Parathyroid adenoma (tissue), 2 donors: ENCODE data around the gene ACTR3.

ENCODE experiments used
- H2AFZ ChIP-seq: fragments of 300-600 bp; sonication (generic); one replicate; pipeline ENCODE4 v1.7.0; 2017; ENCODE audit warnings: antibody characterized with exemption, mild to moderate bottlenecking
- H3K27ac ChIP-seq: fragments of 300-600 bp; sonication (generic); one replicate; pipeline ENCODE4 v1.7.0; 2017
- H3K27me3 ChIP-seq: fragments of 300-600 bp; sonication (generic); one replicate; pipeline ENCODE4 v1.7.0; 2017; ENCODE audit warnings: low read length; ENCODE audit not compliant: control insufficient read depth, insufficient read depth
- H3K36me3 ChIP-seq: fragments of 300-600 bp; sonication (generic); one replicate; pipeline ENCODE4 v1.7.0; 2017; ENCODE audit warnings: low read length; ENCODE audit not compliant: control insufficient read depth, insufficient read depth
- H3K4me1 ChIP-seq: fragments of 300-600 bp; sonication (generic); one replicate; pipeline ENCODE4 v1.7.0; 2017; ENCODE audit warnings: control low read depth
- H3K4me2 ChIP-seq: fragments of 300-600 bp; sonication (generic); one replicate; pipeline ENCODE4 v1.7.0; 2017; ENCODE audit warnings: low read length
- H3K4me3 ChIP-seq: fragments of 300-600 bp; sonication (generic); one replicate; pipeline ENCODE4 v1.7.0; 2017; ENCODE audit warnings: low read depth, low read length
- H3K79me2 ChIP-seq: fragments of 300-600 bp; sonication (generic); one replicate; pipeline ENCODE4 v1.7.0; 2017; ENCODE audit warnings: control low read depth
- H3K9ac ChIP-seq: fragments of 300-600 bp; sonication (generic); one replicate; pipeline ENCODE4 v1.7.0; 2017; ENCODE audit warnings: mild to moderate bottlenecking
- H3K9me3 ChIP-seq: fragments of 300-600 bp; sonication (generic); one replicate; pipeline ENCODE4 v1.7.0; 2017; ENCODE audit warnings: low read length; ENCODE audit not compliant: control insufficient read depth
- CTCF ChIP-seq: fragments of 300-600 bp; sonication (generic); IDR thresholded peaks from one replicate; pipeline ENCODE4 v1.7.0; 2017; ENCODE audit warnings: antibody characterized with exemption, mild to moderate bottlenecking
- donor health status: primary hyperparathyroidism.

Gene ACTR3

GRCh38 chr2:113910967-113911678 lies 21.2 kb downstream of the ACTR3 start:
- Histone ChIP-seq H3K79me2 (peaks cover 32% of the 10 kb centered on the region), H3K4me1 (no peaks in the 10 kb centered on the region), H3K9ac (no peak overlapping the region), H3K4me3 (no peak overlapping the region), H3K9me3 (no peaks in the 10 kb centered on the region), H3K4me2 (no peak overlapping the region), H2AFZ (no peak overlapping the region), H3K27me3 (no peaks in the 10 kb centered on the region), H3K27ac (no peak overlapping the region), H3K36me3 (no peaks in the 10 kb centered on the region)
- TF ChIP-seq CTCF = no peak

- Histone ChIP-seq H3K79me2 (peaks cover 23% of the 10 kb centered on the region), H3K9ac (no peak overlapping the region), H3K4me2 (no peak overlapping the region), H3K27me3 (no peaks in the 10 kb centered on the region), H2AFZ (no peak overlapping the region), H3K9me3 (no peaks in the 10 kb centered on the region), H3K36me3 (no peaks in the 10 kb centered on the region), H3K27ac (no peak overlapping the region), H3K4me3 (no peak overlapping the region), H3K4me1 (no peaks in the 10 kb centered on the region)
- no peak for TF ChIP-seq CTCF
Observed at GRCh38 chr2:113915082-113915819, 25.4 kb downstream of the ACTR3 start.

- no peaks in the 10 kb centered on the region for H3K27me3 ChIP-seq
- H3K36me3 ChIP-seq = no peaks in the 10 kb centered on the region
- no peak overlapping the region for H3K4me2 ChIP-seq
- H3K4me3 ChIP-seq = no peak overlapping the region
- H3K9me3 ChIP-seq = no peaks in the 10 kb centered on the region
- H2AFZ ChIP-seq = no peak overlapping the region
- H3K9ac ChIP-seq = no peak overlapping the region
- no peak for TF ChIP-seq CTCF
- peaks cover 32% of the 10 kb centered on the region for H3K79me2 ChIP-seq
- no peaks in the 10 kb centered on the region for H3K4me1 ChIP-seq
- H3K27ac ChIP-seq = no peak overlapping the region
Observed at GRCh38 chr2:113918229-113918628, 28.3 kb downstream of the ACTR3 start.

GRCh38 chr2:113920996-113921395 lies 31.1 kb downstream of the ACTR3 start:
- Histone ChIP-seq H3K79me2 (peaks cover 32% of the 10 kb centered on the region), H3K9ac (no peak overlapping the region), H3K27me3 (no peaks in the 10 kb centered on the region), H3K4me2 (no peak overlapping the region), H3K4me1 (no peaks in the 10 kb centered on the region), H2AFZ (no peak overlapping the region), H3K4me3 (no peak overlapping the region), H3K36me3 (no peaks in the 10 kb centered on the region), H3K27ac (no peak overlapping the region), H3K9me3 (no peaks in the 10 kb centered on the region)
- no peak for TF ChIP-seq CTCF
